NCI-H748 (cell line): Measurements from ENCODE around the gene PLIN4.
"Not testable (repeated sequence)": the region's sequence is repeated elsewhere in the genome, so short reads cannot be mapped to it uniquely, and the experiment has no call there.

ENCODE experiments used
- DNase-seq: peaks from one replicate; lab custom pipeline; 2025; ENCODE audit not compliant: unreplicated experiment; lab: John Stamatoyannopoulos, UW

The PLIN4 gene

GRCh38 chr19:4527377-4527776 lies 9.1 kb upstream of the PLIN4 start:
- not testable (repeated sequence) for DNase-seq

GRCh38 chr19:4525563-4526002 lies 7.3 kb upstream of the PLIN4 start:
- no peak for DNase-seq

- peak; percentile 42 for DNase-seq
Observed at GRCh38 chr19:4524808-4525562, 6.7 kb upstream of the PLIN4 start.

GRCh38 chr19:4523306-4524110 lies 5.2 kb upstream of the PLIN4 start:
- DNase-seq = peak; percentile 21

DNA sequence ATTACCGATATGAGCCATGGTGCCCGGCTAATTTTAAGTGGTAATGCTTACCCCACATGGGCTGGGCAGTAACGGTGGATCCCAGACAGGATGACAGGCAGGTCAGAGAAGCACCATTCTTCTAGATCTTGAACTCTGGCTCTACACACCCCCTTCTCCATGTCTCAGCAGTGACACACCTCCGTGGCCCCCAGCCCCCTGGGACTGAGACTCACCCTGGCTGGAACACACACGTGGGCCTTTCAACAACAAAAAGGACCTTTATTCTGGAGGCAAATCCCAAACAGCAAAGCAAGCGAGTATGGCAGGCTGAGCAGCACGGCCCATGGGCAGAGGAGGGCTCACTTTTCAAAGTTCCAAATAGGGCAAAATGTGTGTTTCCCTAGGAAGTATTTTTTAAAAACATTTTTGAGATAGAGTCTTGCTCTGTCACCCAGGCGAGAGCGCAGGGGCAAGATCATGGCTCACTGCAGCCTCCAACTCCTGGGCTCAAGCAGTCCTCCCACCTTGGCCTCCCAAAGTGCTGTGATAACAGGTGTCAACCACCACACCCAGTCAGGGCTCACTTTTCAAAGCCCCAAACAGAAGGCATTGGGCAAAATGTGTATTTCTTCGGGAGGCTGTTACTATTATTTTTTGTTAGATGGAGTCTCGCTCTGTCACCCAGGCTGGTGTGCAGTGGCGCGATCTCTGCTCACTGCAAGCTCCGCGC lies 4.2 kb upstream of the PLIN4 start:
- DNase-seq = no peak

DNA sequence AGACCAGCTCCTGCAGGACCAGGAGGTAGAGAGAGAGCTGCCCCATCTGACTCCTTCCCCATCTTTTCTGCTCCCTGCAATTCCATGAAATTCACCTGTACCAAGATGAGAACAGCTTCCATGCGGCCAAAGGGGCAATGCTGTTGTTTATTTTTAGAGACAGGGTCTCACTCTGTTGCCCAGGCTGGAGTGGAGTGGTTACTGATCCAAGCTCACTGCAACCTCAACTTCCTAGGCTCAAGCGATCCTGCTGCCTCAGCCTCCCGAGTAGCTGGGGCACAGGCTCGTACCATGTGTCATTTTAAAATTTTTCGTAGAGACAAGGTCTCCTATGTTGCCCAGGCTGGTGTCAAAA lies 3.6 kb upstream of the PLIN4 start:
- no peak for DNase-seq

DNA sequence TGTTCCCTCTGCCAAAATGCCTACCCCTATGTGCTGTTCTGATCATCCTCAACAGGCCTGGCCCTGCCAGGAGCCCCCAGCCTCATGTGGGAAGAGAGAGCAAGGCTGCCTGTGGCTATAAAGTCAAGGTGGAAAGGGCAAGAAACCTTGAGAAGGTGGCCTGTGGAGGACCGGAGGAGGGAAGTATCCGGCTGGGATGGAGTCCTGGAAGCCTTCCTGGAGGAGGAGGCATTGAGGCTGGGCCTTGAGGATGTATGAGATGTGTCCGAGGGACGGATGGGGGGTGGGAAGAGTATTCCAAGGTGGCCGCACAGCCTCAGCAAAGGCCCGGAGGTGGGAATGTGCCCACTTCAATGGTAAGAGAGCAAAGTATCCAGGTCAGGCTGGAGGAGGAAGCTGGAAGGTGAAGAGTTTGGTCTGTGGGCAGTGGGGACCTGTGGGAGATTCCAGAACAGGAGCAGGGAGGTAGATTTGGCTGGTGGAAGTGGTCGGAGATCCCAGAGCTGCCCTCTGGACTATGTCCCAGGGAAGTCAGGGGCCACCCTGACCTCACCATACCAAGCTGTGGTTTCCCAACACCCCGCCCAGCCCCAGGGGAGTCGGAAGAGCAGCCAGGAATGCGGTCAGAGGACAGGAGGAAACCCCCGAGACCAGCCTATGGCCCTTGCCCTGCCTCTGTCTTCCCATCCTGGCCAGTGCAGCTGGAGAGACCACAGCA lies 3.0 kb upstream of the PLIN4 start:
- DNase-seq = no peak

GRCh38 chr19:4519521-4520277 lies 1.4 kb upstream of the PLIN4 start:
- no peak for DNase-seq

- DNase-seq = no peak
Observed at GRCh38 chr19:4519172-4519496, 848 bp upstream of the PLIN4 start.

DNA sequence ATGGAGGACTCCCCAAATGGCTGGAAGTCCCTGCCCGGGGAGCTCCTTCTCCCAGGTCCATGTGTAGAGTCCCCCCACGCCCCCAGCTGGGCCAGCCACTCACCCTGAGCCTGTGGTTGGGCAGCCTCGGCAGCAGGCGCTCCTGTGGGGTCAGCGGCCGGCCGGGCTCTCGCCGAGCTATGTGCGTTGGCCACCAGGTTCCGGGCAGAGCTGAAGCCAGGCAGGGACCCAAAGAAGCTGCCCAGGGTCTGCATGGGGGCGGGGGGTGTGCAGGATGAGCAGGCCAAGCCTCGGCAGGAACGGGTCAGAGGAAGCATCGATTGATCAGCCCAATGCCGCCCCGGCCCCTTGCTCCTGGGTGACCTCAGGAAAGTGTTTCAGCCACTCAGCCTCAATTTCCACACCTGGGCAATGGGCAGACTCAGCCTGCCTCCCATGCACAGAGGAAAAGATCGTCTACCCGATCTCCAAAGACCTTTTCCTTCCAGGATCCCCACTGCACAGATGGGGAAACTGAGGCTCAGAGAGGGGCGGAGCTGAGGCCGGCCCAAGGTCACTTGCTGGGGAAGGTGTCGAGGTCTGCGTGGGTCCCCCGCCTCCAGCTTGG lies 732 bp downstream of the PLIN4 start:
- DNase-seq = no peak

GRCh38 chr19:4516939-4517300 lies 1.4 kb downstream of the PLIN4 start:
- DNase-seq = no peak

GRCh38 chr19:4516199-4516938 lies 1.9 kb downstream of the PLIN4 start:
- no peak for DNase-seq

GRCh38 chr19:4515732-4516131 lies 2.6 kb downstream of the PLIN4 start:
- no peak for DNase-seq

GRCh38 chr19:4513248-4513647 lies 5.0 kb downstream of the PLIN4 start:
- DNase-seq = no peak

- no peak for DNase-seq
Observed at GRCh38 chr19:4512070-4512469, 6.2 kb downstream of the PLIN4 start.

GRCh38 chr19:4511300-4512054 lies 6.8 kb downstream of the PLIN4 start:
- no peak for DNase-seq

DNA sequence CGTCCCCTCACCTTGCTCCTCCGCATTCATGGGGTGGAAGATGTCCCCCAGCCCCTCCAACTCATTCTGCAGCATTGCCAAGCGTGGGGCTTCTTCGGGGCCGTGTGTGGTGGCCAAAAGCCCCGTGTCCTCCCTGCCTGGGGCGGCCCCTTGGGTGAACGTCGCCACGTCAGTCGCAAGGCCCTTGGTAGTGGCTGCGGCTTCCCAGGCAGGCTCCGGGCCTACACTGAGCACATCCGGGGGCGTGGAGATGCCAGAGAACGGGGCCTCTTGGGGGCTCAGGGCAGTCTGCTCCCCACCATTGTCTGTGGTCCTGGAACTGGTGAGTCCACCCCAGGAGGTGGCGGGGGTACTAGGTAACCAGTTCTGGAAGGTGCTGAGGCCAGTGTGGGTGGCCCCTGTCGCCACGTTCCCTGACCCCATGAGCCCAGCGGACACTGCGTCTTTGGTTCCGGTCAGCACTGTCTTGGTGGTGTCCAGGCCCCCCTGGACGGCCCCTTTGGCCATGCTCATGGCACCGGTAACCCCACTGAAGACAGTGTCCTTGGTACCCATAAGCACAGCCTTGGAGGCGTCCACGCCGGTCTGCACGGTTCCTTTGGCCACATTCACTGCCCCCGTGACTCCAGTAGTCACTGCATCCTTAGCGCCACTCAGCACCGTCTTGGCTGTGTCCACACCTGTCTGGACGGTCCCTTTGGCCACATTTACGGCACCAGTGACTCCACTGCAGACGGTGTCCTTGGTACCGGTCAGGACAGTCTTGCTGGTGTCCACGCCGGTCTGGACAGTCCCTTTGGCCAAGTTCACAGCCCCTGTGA lies 7.6 kb downstream of the PLIN4 start:
- no peak for DNase-seq

DNA sequence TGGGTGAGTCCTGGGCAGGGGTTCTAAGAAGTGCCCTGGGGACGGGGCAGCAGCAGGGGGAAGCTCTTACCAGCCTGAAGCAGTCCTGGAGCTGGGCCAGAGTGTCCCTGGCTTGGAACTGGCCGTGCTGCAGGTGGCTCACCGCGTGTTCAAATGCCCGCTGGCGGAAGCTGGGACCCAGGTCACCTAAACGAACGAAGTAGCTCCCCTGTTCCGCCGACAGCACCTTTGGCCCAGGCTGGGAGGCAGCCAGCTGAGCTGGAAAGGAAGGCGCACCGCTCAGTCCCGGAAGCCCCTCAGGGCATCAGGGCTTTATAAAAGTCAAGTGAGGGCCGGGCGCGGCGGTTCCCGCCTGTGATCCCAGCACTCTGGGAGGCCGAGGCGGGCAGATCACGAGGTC lies 9.6 kb downstream of the PLIN4 start:
- no peak for DNase-seq
